H1 (cell line): ENCODE data around the gene FAM24A. TPM values are rescaled to one million over a fixed set of nuclear protein-coding genes. Genes with fewer than 3 reads are reported as not detected.

Experiments used
- ASH2L ChIP-seq: fragments of 200-600, 300-600 bp; sonication (generic); IDR thresholded peaks from one replicate; pipeline ENCODE4 v1.7.1; 2017; ENCODE audit warnings: low read length
- BCL11A ChIP-seq, 2 experiments: IDR thresholded peaks; one replicate each; pipeline ENCODE4 v1.6.1; 2011; ENCODE audit warnings: low read depth in 2 of 2, low read length in 2 of 2, mild to moderate bottlenecking in 2 of 2
- EP300 ChIP-seq, 2 experiments: IDR thresholded peaks; 1 replicate in 1 of 2; 2 replicates in 1 of 2; pipeline ENCODE4 v1.6.1; 2011 to 2012; ENCODE audit warnings: low read depth in 2 of 2, low read length in 2 of 2, mild to moderate bottlenecking in 2 of 2, borderline replicate concordance in 1 of 2, inconsistent platforms in 1 of 2, moderate library complexity in 1 of 2
- JUN ChIP-seq: IDR thresholded peaks from 2 replicates; pipeline ENCODE4 v1.6.1; 2011; ENCODE audit warnings: low read depth, mild to moderate bottlenecking, improper control_type of control experiment, low read length
- KDM1A ChIP-seq: fragments of 200-600, 300-600 bp; sonication (generic); IDR thresholded peaks from 2 replicates; pipeline ENCODE4 v1.7.1; 2016; ENCODE audit warnings: mild to moderate bottlenecking, low read length, borderline replicate concordance
- NANOG ChIP-seq: IDR thresholded peaks from 2 replicates; pipeline ENCODE4 v1.6.1; 2011; ENCODE audit warnings: low read length, low read depth, mild to moderate bottlenecking, inconsistent platforms; ENCODE audit not compliant: insufficient read depth, poor library complexity, severe bottlenecking
- NRF1 ChIP-seq: IDR thresholded peaks from 2 replicates; pipeline ENCODE4 v1.6.1; 2011; ENCODE audit warnings: mild to moderate bottlenecking, low read depth, low read length, improper control_type of control experiment
- RAD21 ChIP-seq, 2 experiments: IDR thresholded peaks in 1 of 2; conservative IDR thresholded peaks in 1 of 2; 2 replicates each; pipeline ENCODE4 v1.6.1; 2011; ENCODE audit warnings: low read depth in 2 of 2, low read length in 2 of 2, improper control_type of control experiment in 1 of 2, inconsistent platforms in 1 of 2, mild to moderate bottlenecking in 1 of 2, moderate library complexity in 1 of 2
- SIRT6 ChIP-seq: IDR thresholded peaks from one replicate; pipeline ENCODE4 v1.7.1; 2012; ENCODE audit warnings: low read length, inconsistent platforms
- SP1 ChIP-seq: IDR thresholded peaks from 2 replicates; pipeline ENCODE4 v1.6.1; 2011; ENCODE audit warnings: low read depth, low read length
- TCF12 ChIP-seq: IDR thresholded peaks from 2 replicates; pipeline ENCODE4 v1.6.1; 2011; ENCODE audit warnings: low read depth, mild to moderate bottlenecking, low read length
- YY1 ChIP-seq: IDR thresholded peaks from 2 replicates; pipeline ENCODE4 v1.6.1; 2011; ENCODE audit warnings: low read depth, mild to moderate bottlenecking, low read length
- polyA plus RNA-seq, 7 experiments: library from polyadenylated mRNA; depleted of rRNA in 3 of 7; stranded (reverse) in 5 of 7; unstranded in 2 of 7; fragments of >200 nt in 5 of 7; fragments of 200-250 nt in 2 of 7; gene quantifications; 1 replicate in 5 of 7; 2 replicates in 1 of 7; 4 replicates in 1 of 7; pipeline versions ENCODE4 v1.2.1 to v1.2.3, GENCODE V29; 2011 to 2013; ENCODE audit warnings: missing spikeins in 2 of 7, mixed read lengths in 2 of 7
- total RNA-seq: library from RNA; stranded (reverse); fragmentation: NEBNext Ultra II Directional; extraction: Animal tissue kit (Norgen Biotek cat#: 25700); gene quantifications from 2 replicates; pipeline ENCODE4 v1.2.1, GENCODE V29; 2021

FAM24A gene
- total and polyA plus RNA-seq, 2 of the 8 experiments (the other 6 are each of a cell fraction or from before 2014, with no cell fraction given) = not detected

DNA sequence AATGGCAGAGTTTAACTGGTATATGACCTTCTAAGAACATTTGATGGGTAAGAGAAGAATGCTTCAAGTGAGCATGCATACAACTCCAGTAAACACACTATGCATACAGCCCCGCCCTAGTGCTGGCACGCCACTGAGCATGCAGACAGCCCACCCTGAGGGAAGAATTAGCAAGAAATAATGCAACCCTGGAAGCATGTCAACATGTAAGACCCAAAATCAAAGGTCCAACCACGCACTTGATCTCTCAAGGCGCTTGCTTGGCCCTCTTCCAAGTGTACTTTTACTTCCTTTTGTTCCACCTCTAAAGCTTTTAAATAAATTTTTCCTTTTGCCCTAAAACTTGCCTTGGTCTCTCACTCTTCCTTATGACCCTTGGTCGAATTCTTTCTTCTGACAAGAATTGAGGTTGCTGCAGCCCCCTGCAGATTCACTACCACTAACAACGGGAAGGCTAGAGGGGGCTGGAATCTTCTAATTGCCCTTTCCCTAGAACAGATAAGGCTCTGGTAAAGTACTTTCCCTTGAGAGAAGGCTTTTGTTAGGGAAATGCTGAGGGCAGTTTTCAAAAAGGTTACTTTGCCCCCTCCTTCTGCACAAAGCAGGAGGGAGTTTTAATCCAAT is 34.5 kb upstream of the FAM24A start (continued):
- TF ChIP-seq NRF1 (no peak), BCL11A (IDR thresholded peaks at IDR 0.05; ENCODE audit: low read depth in 2 of 2, low read length in 2 of 2) (peak in 1 of 2 experiments; percentile 18), KDM1A (no peak), TCF12 (0 out of 2 replicates have a peak, but pooled peaks have one; percentile 42), SP1 (0 out of 2 replicates have a peak, but pooled peaks have one; percentile 60), JUN (no peak), SIRT6 (no peak), EP300 (IDR thresholded peaks at IDR 0.05; ENCODE audit: borderline replicate concordance in 1 of 2, low read depth in 2 of 2, low read length in 2 of 2) (peak in 1 of 2 experiments; percentile 82; a peak in 1 of 3 replicates), YY1 (no peak), NANOG (peak; percentile 69), RAD21 (IDR thresholded peaks at IDR 0.05 in 1 of 2, conservative IDR thresholded peaks at IDR 0.05 in 1 of 2; ENCODE audit: low read depth in 2 of 2, low read length in 2 of 2) (peak; percentile 1 to 14; a peak in 2 of 4 replicates), ASH2L (peak; percentile 70)
